Activated T-helper 1 cell treated with anti-CD3 and anti-CD28 coated beads, Interleukin-2, amount 50 U/mL, for 16 hours (primary cell): Measurements from ENCODE around the gene SLC16A5.
A peak's percentile ranks its signal among the peaks of the same experiment; 100 is the strongest.
"Not testable (repeated sequence)": the region's sequence is repeated elsewhere in the genome, so short reads cannot be mapped to it uniquely, and the experiment has no call there.

ENCODE experiments used
- DNase-seq, 2 donors: peaks; one replicate each; pipeline ENCODE4 v3.0.0-alpha.2; 2020; ENCODE audit warnings: low read depth in 1 of 2, low spot score in 1 of 2

SLC16A5 gene

DNA sequence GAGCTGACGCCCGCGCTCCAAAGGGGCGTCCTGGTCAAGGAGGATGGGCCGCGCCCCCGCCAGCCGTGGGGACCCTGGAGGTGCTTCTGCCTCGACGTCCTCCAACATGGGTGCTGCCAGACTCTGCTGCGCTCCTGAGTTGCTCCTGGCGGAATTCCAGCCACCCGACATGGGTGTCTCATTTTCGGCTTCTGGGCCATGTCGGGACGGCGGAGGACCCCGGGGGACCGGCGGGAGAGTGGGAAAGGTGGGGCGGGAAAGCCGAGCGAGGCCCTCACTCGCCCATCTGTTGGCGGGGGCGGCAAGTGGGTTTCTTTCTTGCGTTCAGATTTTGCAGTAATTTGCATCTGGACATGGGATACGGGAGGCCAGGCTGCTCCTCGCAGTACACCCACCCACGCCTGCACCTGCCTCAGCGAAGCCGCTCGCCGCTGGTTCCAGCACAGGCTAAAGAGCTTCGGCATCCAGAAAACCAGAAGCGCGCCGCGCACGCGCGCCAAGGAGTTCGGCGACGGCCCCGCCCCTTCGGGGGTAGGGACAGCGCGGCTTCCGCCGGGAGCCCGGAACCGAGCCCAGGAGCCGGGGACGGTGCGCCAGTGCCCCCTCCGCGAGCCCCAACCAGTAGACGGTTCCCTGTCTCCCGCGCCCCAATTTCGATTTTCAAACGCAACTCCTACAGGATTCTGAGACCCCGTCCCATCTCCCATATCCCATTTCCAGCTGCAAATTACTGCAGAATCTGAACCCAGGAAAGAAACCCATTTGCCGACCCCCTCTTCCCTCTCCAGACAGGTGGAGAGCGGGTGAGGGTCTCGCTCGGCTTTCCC is 21.9 kb downstream of the SLC16A5 start, which contains the start of gene ARMC7:
Gene ARMC7, plus strand, starts transcription at position 563 of the 827 bp plus-strand sequence. CDS start 320 bp downstream, outside the sequence.
- DNase-seq, result peak; percentile 83 to 84

DNA sequence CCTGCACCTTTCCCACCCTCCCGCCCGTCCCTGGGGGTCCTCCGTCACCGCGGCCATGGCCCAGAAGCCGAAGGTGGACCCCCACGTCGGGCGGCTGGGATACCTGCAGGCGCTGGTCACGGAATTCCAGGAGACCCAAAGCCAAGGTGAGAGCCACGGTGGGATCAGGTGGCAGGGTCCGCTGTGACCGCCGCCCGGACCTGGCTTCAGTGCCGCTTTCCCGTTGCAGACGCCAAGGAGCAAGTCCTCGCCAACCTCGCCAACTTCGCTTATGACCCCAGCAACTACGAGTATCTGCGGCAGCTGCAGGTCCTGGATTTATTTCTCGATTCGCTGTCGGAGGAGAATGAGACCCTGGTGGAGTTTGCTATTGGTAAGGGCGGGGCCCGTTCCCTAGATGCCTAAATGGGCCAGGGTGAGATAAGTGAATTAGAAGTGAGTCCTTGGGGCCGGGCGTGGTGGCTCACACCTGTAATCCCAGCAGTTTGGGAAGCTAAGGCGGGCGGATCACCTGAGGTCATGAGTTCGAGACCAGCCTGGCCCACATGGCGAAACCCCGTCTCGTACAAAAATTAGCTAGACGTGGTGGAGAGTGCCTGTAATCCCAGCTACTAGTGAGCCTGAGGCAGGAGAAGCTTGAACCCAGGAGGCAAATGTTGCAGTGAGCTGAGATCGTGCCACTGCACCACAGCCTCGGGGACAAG is 22.6 kb downstream of the SLC16A5 start:
- DNase-seq, result no peak

DNA sequence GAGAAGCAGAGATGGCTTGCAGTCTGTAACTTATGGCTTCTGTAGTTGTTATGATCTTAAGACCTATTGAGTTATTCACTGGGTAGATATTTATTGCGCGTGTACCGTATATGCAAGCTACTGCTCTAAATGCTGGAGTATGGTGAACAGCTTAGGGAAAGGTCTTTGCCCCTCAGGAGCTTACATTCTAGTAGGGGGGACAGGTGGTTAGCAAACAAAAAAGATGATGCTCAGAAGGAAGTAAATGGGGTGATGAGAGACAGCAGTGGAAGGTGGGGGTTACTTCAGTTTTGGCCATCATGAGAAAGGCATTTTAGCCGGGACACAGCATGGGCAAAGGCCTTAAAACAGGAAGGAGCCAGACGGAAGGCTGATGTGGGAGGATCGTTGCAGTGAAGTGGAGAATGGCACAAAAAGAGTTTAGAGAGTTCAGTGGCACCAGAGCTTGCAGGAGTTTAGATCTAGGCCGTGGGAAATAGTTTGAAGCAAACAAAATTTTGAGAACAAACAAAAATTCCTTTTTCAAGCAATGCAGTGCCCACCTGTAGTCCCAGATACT is 24.1 kb downstream of the SLC16A5 start:
- no peak for DNase-seq

DNA sequence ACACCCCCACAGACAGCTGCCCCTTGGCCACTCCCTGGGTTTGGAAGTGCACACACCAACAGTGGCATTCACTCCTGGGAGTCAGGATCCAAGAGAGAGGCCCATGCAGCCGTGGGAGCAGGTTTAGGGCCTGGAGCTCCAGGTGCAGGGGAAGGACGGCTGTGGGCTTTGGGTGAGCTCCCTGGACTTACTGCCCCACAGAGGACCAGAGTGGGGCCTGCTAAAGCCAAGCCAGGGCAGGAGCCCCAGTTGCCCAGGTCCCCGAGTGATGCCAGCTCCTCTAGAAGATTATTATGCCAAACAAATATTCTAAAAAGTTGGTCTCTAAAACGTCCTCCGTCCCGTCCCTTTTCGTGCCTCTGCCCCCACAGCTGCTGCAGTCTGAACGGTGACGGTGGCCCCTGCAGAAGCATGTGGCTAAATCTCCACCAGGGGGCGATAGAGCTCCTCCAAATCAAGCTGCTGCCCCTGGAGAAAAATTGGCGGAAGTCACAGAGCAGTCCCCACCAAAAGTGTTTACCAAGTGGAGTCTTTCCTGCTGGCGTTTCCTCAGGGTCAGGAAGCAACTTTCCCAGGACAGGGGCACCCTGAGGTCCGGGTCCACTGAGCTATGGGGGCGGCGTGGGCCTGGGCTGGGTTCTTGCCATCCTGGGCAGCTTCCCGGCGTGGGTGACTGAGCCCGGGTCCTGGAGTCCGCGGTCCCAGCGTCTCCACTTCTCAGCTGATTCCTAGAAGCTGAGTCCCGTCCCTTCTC is 26.2 kb downstream of the SLC16A5 start:
- DNase-seq, result peak; percentile 76 to 83

DNA sequence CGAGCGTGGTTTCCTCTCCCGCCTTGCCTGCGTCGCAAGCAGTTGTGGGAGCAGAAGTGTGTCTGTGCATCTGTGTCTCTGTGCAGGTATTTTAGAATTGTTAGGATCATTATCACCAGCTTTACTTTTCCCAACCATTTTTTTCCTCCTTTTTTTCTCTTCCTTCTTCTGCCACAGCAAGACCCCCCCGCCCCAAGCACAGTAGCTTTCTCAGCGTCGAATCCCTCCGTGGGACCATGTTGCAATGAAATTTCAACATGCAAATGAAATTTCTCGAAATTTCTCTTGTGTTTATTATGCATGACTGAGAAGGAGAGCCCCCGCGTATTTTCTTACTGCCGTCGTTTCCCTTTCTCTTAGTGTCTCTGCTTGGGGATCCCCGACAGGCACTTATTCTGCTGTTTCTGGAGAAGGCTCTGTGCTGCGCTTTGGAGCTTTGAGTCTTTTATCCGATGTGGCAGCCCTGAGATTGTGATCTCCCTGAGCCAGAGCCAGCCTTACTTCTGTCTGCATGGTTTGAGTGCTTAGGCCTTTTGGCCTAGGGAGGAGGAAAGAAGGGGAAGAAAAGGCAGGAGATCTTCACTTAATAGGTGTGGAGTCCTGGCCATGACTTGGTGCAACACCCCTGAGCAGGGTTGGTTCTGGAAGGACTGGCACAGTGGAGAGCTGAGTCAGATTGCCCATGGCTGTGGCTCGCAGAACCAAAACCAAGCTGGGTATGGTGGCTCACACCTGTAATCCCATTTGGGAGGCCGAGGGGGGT is 27.0 kb downstream of the SLC16A5 start:
- no peak for DNase-seq

DNA sequence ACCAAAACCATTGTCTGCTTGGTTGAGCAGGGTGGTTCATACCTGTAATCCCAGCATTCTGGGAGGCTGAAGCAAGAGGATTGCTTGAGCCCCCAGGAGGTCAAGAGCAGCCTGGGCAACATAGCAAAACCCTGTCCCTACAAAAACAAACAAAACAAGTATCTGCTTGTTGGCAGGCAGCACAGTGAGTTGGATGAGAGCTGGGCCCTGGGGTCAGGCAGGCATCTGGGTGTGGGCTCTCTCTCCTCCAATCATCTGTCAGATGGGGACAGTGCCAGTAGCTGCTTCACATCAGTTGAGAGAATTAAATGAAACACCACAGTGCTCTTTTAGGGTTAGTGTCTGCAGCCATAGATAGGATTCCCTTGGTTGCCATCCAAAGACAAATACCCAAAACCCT is 27.8 kb downstream of the SLC16A5 start:
- no peak for DNase-seq

DNA sequence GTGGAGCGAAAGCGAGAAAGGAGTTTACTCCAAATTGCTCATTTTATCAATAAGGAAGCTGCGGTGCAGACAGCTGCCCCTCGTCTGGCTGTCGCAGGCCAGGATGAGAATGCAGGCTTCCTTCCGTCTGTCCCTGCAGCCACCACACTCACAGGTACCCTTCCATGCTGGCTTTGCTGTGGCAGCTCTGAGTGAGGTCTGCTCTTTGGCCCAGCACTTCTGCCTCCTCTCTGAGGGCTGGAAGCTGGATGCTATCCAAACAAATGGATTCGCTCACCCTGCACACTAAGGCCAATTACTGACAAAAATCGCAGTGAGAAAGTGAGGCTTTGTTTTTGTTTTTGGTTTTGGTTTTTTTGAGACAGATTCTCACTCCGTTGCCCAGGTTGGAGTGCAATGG is 29.0 kb downstream of the SLC16A5 start:
- DNase-seq, result no peak

DNA sequence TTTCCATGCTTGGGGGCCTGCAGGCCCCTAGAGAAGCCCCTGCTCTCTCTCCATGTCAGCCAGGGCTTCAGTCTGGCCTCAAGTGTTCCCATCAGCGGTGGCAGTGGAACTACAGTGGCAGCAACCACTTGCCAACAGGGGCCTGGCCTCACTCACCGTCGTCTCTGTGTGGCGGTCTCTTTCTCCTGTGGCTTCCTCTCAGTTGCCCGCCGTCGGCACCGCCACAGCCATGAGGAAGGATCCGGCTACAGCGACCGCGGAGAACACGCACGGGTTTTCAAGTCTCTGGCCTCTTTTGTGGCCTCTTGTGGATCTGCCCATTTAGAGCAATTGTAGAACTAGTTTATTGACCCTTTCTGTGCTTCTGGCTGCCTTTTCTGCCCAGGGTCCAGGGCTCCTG is 30.6 kb downstream of the SLC16A5 start:
- DNase-seq, result no peak

DNA sequence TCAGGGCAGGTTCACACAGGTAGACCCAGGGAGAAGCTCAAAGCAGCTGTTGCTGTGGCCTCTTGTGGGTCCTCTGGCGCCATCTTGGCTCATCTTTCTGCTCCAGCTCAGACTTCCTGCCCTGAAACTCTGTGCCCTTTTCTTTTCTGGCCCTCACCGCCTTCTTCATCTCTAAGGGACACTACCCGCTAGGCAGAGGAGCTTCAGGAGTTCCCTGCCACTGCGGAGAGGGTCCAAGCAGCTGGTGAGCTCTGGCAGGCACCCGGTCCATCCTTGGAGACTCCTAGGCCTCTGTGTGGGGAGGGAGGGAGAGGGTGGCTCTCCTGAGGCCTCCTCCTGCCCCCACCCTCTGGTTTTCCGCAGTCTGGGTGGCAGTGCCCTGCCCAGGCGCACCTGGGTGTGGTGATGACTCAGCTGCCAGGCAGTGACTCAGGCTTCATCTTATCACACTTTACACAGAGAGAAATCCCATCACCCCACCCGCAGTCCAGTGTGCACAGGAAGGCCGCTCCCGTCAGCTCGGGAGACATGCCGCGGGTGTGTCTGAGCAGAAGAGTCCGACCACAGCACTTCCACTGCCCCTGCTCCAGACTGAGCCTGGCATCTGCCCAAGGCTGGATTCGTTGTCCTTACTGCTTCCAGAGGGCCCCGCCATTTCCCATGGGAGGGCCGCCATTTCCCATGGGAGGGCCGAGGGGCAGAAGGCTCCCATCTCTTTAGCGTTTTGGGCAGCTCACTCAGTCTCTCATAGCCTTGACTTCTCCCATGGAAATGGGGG is 36.5 kb downstream of the SLC16A5 start:
- peak; percentile 40 to 43 for DNase-seq

DNA sequence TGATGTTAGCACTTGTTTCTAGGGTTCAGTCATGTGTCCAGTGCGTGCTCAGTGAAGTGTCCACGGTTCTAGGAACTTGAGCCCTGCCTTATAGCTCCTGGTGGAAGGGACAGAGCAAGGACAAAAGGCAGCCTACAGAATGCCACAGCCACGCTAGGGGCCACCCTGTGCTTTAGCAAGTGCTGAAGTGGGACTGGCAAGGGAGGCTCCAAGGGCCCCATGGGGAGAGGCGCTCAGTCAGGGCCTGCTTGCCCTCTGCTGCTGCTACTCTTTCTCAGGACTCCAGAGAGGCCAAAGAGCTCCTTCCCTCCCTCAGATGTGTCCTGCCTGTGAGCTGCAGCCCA is 37.0 kb downstream of the SLC16A5 start:
- no peak for DNase-seq

DNA sequence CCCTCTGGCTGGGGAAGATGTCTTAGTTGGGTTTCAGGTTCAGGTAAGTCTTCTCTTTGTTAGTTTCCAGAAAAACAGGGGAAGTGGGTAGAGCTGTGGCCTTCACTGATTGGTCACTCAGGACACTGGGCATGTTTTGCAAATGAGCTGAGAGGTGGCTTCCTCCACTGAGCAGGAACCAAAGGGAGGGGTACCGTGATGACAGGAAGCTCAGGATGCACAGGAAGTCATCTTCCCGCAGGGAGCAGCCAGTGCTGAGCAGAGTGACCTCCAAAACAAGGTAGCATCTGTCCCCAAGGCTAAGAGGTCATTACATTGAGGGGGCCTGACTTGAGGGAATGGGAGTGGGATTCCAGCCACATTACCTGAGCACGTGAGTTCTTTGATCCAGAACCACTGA is 38.2 kb downstream of the SLC16A5 start:
- DNase-seq, result no peak

DNA sequence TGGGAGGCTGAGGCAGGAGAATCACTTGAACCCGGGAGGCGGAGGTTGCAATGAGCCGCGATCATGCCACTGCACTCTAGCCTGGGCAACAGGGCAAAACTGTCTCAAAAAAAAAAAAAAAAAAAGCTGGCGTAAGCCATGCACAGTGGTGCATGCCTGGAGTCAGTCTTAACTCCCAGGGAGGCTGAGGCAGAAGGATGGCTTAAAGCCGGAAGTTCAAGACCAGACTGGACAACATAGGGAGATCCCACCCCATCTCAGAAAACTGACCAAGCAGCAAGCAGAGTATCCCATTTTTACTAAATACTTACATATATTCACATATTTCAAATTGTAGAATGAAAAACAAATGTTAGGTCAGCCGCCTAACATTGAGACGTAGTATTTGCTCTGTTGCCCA is 39.2 kb downstream of the SLC16A5 start:
- no peak for DNase-seq

DNA sequence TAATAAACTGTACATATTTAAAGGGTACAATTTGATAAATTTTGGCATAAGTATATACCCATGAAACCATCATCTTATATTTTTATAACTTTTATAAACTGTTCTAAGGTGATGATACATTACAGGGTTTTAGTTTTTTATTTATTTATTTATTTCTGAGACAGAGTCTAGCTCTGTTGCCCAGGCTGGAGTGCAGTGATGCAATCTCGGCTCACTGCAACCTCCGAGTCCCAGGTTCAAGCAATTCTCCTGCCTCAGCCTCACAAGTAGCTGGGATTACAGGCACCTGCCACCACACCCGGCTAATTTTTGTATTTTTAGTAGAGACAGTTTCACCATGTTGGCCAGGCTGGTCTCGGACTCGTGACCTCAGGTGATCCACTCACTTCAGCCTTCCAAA is 40.2 kb downstream of the SLC16A5 start:
- not testable (repeated sequence) for DNase-seq

DNA sequence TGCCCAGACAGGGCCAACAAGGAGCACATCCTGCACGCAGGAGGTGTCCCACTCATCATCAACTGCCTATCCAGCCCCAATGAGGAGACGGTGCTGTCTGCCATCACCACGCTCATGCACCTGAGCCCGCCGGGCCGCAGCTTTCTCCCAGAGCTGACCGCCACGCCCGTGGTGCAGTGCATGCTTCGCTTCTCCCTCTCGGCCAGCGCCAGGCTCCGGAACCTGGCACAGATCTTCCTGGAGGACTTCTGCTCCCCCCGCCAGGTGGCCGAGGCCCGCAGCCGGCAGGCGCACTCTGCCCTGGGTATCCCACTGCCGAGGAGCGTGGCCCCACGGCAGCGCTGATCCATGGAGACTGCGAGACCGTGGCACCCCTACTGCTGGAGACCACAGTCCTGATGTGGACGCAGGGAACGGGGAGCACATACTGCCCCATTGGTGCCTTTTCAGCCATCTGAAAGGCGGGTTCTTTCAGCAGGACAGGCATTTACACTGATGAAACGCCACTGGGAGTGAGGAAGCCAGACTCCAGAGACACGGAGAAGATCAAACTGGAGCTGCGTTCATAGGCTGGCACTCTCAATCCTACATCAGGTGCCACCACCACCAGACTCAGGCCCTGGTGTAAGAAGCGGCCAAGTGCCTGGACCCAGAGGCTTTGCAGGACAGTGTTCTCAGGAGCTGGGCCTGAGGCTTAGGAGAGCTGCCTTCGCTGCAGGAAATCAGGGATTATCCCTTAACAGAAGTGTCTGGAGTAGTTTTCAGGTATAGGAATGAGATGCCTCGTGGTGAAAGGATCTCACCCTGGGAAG is 41.1 kb downstream of the SLC16A5 start:
- no peak for DNase-seq

DNA sequence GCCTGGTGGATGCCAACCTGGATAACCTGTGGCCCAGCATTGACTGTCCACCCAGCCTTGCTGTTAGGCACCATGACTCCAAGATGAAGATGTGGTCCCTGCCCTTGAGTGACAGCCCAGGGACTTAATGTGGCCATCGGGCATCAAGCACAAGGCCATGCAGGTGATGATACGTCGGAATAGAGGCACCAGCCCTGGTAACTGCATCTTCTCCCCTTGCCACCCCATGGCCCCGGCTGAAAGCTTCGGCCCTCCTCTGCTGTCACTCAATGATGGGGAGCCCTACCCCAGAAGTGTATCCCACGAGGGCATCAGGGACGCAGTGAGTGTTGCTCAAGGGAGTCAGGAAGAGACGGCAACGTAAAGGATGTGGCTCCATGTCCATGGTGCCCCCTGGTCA is 41.8 kb downstream of the SLC16A5 start:
- no peak for DNase-seq

DNA sequence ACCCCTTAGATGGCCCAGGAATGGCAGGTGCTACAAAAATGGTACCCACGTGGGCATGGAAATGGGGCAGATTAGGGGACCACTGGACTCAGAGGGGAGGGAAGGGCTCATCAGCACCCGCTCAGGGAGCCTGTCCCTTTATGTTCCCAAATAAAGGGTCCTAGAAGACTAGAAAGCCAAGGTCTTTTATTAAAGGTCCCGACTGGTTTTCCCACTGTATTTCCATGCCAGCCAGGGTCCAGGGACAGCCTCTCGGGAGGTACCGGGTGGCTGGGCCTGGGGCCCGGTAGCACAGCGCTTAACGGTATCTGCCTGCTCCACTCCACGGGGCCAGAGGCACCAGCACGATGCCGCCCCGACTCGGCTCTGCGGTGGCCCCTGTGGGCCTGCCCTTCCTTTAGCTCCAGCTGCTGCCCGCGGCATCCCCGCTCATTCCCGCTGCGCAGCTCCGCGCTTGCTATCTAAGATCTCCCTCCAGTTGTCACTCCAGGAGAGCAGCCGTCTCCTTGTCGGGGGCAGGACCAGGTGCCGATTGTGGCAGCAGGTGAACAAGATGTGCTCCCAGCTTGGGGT is 42.4 kb downstream of the SLC16A5 start:
- DNase-seq, result no peak

DNA sequence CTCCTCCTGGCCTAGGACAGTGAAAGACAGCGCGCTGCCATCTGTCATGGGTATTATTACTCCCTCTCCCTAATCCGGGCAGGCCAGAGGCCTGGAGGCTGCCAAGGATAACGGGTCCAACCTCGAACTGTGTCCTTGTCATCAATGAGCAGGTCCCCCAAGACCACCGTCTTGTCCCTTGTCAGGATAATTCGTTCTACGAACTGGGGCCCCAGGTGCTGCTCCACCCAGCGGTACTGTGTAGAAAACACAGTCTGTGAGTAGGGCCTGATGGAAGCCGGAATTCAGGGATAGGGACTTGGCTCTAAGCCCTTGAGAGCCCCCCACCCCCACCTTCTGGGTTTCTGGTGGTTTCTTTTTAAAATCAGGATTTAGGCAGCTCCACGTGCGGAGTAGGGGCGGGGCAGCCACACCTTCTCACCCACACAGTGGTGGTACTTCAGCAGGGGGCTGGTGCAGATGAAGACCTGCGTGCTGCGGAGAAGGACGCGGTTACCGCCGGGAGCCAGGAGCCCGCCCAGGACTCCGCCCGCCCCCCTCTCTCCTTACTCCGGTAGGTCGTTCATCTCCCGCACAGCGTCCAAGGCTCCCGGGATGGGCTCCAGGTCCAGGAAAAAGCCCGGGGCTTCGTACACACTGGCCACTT is 43.0 kb downstream of the SLC16A5 start:
- DNase-seq, result peak in 1 of 2 donors; percentile 17

DNA sequence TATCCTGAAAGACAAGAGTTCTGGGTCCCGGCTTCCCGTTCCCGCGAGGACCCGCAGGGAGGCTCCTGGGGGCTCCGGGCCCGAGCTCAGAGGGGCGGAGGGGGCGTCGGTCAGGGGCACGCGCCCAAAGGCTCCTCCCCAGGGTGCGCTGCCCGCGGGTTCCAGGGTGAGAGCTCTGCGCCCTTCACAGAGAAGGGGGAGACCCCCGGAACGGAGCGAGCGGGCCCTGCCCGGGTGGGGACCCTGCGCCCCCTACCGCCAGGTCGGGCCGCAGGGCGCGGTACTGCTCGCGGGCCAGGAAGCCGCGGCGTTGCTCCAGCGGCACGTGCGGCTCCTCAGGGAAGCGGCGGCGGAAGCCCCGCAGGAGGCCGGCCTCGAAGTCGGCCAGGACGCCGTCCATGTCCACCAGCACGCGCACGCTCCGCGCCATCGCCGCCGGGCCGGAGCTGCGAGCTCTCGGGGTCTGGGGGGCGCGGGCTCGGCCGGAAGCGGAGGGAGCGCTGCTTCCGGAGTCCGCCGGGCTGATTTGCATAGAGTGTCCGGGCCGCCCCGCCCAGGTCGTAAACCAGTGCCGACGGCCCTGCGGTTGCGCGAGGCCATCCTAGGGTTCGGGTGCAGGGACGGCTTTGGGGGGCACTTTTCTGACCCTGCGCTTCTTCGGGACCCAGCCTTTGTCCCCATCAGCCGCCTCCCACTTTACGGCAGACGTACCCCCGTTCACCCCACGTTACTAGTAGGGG is 43.7 kb downstream of the SLC16A5 start, which contains the start of gene NT5C:
Gene NT5C, minus strand, starts transcription at position 465 of the 740 bp plus-strand sequence. Its CDS starts 35 bp downstream, at position 430.
- DNase-seq, result peak; percentile 20 to 48
